DMS114 treated with DMSO at 0.1 percent for 48 hours (cell line): Measurements from ENCODE around the gene FBLN1.
"Not testable (repeated sequence)": the region's sequence is repeated elsewhere in the genome, so short reads cannot be mapped to it uniquely, and the experiment has no call there.

ENCODE experiments used
- DNase-seq: peaks from one replicate; lab custom pipeline; 2025; ENCODE audit not compliant: unreplicated experiment; lab: John Stamatoyannopoulos, UW

FBLN1 gene

GRCh38 chr22:45525480-45525879 is 22.8 kb downstream of the FBLN1 start:
- no peak for DNase-seq

- DNase-seq = no peak
These were observed 23.6 kb downstream of the FBLN1 start for GRCh38 chr22:45526281-45526680.

GRCh38 chr22:45526768-45527360 is 24.2 kb downstream of the FBLN1 start:
- DNase-seq = no peak

GRCh38 chr22:45527456-45527855 is 24.8 kb downstream of the FBLN1 start:
- DNase-seq = no peak

- DNase-seq = no peak
These were observed 25.4 kb downstream of the FBLN1 start for GRCh38 chr22:45528046-45528445.

- DNase-seq = no peak
These were observed 26.4 kb downstream of the FBLN1 start for GRCh38 chr22:45529105-45529504.

- no peak for DNase-seq
These were observed 27.4 kb downstream of the FBLN1 start for GRCh38 chr22:45529971-45530575.

GRCh38 chr22:45531441-45532234 is 29.0 kb downstream of the FBLN1 start:
- DNase-seq = no peak

- no peak for DNase-seq
These were observed 29.6 kb downstream of the FBLN1 start for GRCh38 chr22:45532235-45532631.

- no peak for DNase-seq
These were observed 31.0 kb downstream of the FBLN1 start for GRCh38 chr22:45533703-45534102.

GRCh38 chr22:45534339-45535192 is 31.9 kb downstream of the FBLN1 start:
- DNase-seq = no peak

GRCh38 chr22:45535290-45535689 is 32.6 kb downstream of the FBLN1 start:
- DNase-seq = no peak

- not testable (repeated sequence) for DNase-seq
These were observed 33.2 kb downstream of the FBLN1 start for GRCh38 chr22:45535835-45536234.

GRCh38 chr22:45537734-45538181 is 35.1 kb downstream of the FBLN1 start:
- no peak for DNase-seq

- DNase-seq = no peak
These were observed 35.6 kb downstream of the FBLN1 start for GRCh38 chr22:45538281-45538680.

- DNase-seq = no peak
These were observed 37.4 kb downstream of the FBLN1 start for GRCh38 chr22:45540122-45540521.

GRCh38 chr22:45541382-45541979 is 38.8 kb downstream of the FBLN1 start:
- no peak for DNase-seq

GRCh38 chr22:45542001-45542520 is 39.4 kb downstream of the FBLN1 start:
- no peak for DNase-seq

- DNase-seq = not testable (repeated sequence)
These were observed 40.1 kb downstream of the FBLN1 start for GRCh38 chr22:45542736-45543135.

GRCh38 chr22:45543243-45543642 is 40.6 kb downstream of the FBLN1 start:
- no peak for DNase-seq
